Upper lobe of left lung (tissue), 6 donors: ENCODE measurements around the gene HNF1A. TPM values are rescaled to one million over a fixed set of nuclear protein-coding genes. Genes with fewer than 3 reads are reported as not detected.

Source experiments
- ATAC-seq, 2 donors: fragments of 200-7000 bp; cut with Tn5 transposase; one replicate each; pipeline ENCODE4 v1.9.1; 2022; ENCODE audit warnings: mild to moderate bottlenecking in 2 of 2, moderate library complexity in 2 of 2; ENCODE audit not compliant: low FRiP score in 2 of 2
- DNase-seq, 2 donors: peaks; one replicate each; pipeline ENCODE4 v3.0.0-alpha.2; 2019 to 2020
- H3K27ac ChIP-seq, 4 donors: fragments of 200-600 bp; sonication (generic); one replicate each; pipeline ENCODE4 v1.5.1; 2016 to 2019
- H3K27me3 ChIP-seq, 4 donors: fragments of 200-600 bp; sonication (generic); one replicate each; pipeline ENCODE4 v1.5.1; 2017 to 2019
- H3K36me3 ChIP-seq, 4 donors: fragments of 200-600 bp; sonication (generic); one replicate each; pipeline ENCODE4 v1.5.1; 2016 to 2019
- H3K4me1 ChIP-seq, 4 donors: fragments of 200-600 bp; sonication (generic); one replicate each; pipeline ENCODE4 v1.5.1; 2018 to 2019
- H3K4me3 ChIP-seq, 4 donors: fragments of 200-600 bp; sonication (generic); one replicate each; pipeline ENCODE4 v1.5.1; 2017 to 2019; ENCODE audit warnings: mild to moderate bottlenecking in 2 of 4, moderate library complexity in 1 of 4
- H3K9me3 ChIP-seq, 4 donors: fragments of 200-600 bp; sonication (generic); one replicate each; pipeline ENCODE4 v1.5.1; 2018 to 2019
- CTCF ChIP-seq, 6 experiments: fragments of 450-650 bp in 4 of 6; fragments of 200-600 bp in 2 of 6; sonication (generic) in 2 of 6; IDR thresholded peaks; one replicate each; pipeline ENCODE4 v1.5.1; 2016 to 2019; ENCODE audit warnings: antibody characterized with exemption in 6 of 6
- EP300 ChIP-seq, 4 donors: sonication (generic); formaldehyde crosslinking; IDR thresholded peaks; one replicate each; pipeline ENCODE4 v1.5.1; 2017; ENCODE audit warnings: antibody characterized with exemption in 4 of 4, control low read depth in 2 of 4
- POLR2A ChIP-seq, 4 donors: fragments of 450-650 bp; IDR thresholded peaks; one replicate each; pipeline ENCODE4 v1.5.1; 2016 to 2017; ENCODE audit warnings: antibody characterized with exemption in 4 of 4, mild to moderate bottlenecking in 2 of 4
- POLR2AphosphoS5 ChIP-seq, 2 donors: sonication (generic); formaldehyde crosslinking; IDR thresholded peaks; one replicate each; pipeline ENCODE4 v1.5.1; 2017; ENCODE audit warnings: antibody characterized with exemption in 2 of 2
- WGBS, 2 donors: methylation state at CpG; one replicate each; pipeline ENCODE4 v1.1.5; 2017 to 2018; 5-methylcytosine and 5-hydroxymethylcytosine counted together
- total RNA-seq, 6 donors: library from RNA; depleted of rRNA in 4 of 6; stranded (reverse); fragments of >200 nt in 4 of 6; gene quantifications; one replicate each; pipeline versions ENCODE4 v1.1.0 to v1.2.1, GENCODE V29; 2016 to 2021
- donor health status: DM: no; HTN: no; CAD: no; lungs with moderate emphysema.
- donor health status: DM: no; HTN: yes; CAD: no; lungs with severe emphysema.

HNF1A gene
- total RNA-seq, 6 donors from 2014 or later, result 0.24 to 0.30 TPM; not detected in 4

GRCh38 chr12:121048442-121048841, 70.1 kb downstream of the HNF1A start:
- Histone ChIP-seq H3K27me3 (no peaks in the 10 kb centered on the region), H3K36me3 (no peaks in the 10 kb centered on the region), H3K4me3 (no peak overlapping the region), H3K27ac (no peak overlapping the region), H3K4me1 (no peaks in the 10 kb centered on the region), H3K9me3 (no peaks in the 10 kb centered on the region)
- ATAC-seq (no peak), DNase-seq (no peak)
- TF ChIP-seq CTCF (IDR thresholded peaks at IDR 0.05), result no peak
- TF ChIP-seq EP300 (IDR thresholded peaks at IDR 0.05), result no peak
- TF ChIP-seq POLR2AphosphoS5 (IDR thresholded peaks at IDR 0.05), result no peak
- no peak for TF ChIP-seq POLR2A (IDR thresholded peaks at IDR 0.05)
- 67 to 78% methylated on average over 7 of the region's 7 CpGs for WGBS, 2 donors

GRCh38 chr12:121050725-121051124, 72.4 kb downstream of the HNF1A start:
- Histone ChIP-seq H3K4me1 (no peaks in the 10 kb centered on the region), H3K4me3 (no peak overlapping the region), H3K36me3 (no peaks in the 10 kb centered on the region), H3K27ac (no peak overlapping the region), H3K9me3 (no peaks in the 10 kb centered on the region), H3K27me3 (no peaks in the 10 kb centered on the region)
- TF ChIP-seq POLR2A (IDR thresholded peaks at IDR 0.05) (no peak), POLR2AphosphoS5 (IDR thresholded peaks at IDR 0.05) (no peak)
- ATAC-seq (no peak), DNase-seq (no peak)
- 68 to 73% methylated on average over 2 of the region's 2 CpGs for WGBS, 2 donors

Other genes with a start within 250 kb of the HNF1A start
- gene SPPL3, start 74.2 kb upstream of the HNF1A start, total RNA-seq, result 10 to 100 TPM; 17.8 to 44.3 (median 23.2) TPM
- 10 to 100 TPM; 12.2 to 19.6 (median 16.0) TPM for gene C12orf43, start 37.9 kb downstream of the HNF1A start, total RNA-seq
- 10 to 100 TPM in 4 of 6 donors, 1 to 10 TPM in 2; 5.2 to 24.2 (median 17.2) TPM for gene OASL, start 60.7 kb downstream of the HNF1A start, total RNA-seq
- 10 to 100 TPM in 4 of 6 donors, 1 to 10 TPM in 2; 8.2 to 37.1 (median 15.4) TPM for gene P2RX7, start 154.3 kb downstream of the HNF1A start, total RNA-seq
- gene P2RX4, start 231.6 kb downstream of the HNF1A start, total RNA-seq, result 10 to 100 TPM; 62.7 to 98.5 (median 79.5) TPM